Amniotic epithelial cell (primary cell): Measurements from ENCODE around the gene CENPI.
A peak's percentile ranks its signal among the peaks of the same experiment; 100 is the strongest.
"Not testable (repeated sequence)": the region's sequence is repeated elsewhere in the genome, so short reads cannot be mapped to it uniquely, and the experiment has no call there.

ENCODE experiments used
- DNase-seq: peaks from one replicate; pipeline ENCODE4 v3.0.0-alpha.2; 2010; ENCODE audit warnings: low read depth

The CENPI gene, protein sequence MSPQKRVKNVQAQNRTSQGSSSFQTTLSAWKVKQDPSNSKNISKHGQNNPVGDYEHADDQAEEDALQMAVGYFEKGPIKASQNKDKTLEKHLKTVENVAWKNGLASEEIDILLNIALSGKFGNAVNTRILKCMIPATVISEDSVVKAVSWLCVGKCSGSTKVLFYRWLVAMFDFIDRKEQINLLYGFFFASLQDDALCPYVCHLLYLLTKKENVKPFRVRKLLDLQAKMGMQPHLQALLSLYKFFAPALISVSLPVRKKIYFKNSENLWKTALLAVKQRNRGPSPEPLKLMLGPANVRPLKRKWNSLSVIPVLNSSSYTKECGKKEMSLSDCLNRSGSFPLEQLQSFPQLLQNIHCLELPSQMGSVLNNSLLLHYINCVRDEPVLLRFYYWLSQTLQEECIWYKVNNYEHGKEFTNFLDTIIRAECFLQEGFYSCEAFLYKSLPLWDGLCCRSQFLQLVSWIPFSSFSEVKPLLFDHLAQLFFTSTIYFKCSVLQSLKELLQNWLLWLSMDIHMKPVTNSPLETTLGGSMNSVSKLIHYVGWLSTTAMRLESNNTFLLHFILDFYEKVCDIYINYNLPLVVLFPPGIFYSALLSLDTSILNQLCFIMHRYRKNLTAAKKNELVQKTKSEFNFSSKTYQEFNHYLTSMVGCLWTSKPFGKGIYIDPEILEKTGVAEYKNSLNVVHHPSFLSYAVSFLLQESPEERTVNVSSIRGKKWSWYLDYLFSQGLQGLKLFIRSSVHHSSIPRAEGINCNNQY

DNA sequence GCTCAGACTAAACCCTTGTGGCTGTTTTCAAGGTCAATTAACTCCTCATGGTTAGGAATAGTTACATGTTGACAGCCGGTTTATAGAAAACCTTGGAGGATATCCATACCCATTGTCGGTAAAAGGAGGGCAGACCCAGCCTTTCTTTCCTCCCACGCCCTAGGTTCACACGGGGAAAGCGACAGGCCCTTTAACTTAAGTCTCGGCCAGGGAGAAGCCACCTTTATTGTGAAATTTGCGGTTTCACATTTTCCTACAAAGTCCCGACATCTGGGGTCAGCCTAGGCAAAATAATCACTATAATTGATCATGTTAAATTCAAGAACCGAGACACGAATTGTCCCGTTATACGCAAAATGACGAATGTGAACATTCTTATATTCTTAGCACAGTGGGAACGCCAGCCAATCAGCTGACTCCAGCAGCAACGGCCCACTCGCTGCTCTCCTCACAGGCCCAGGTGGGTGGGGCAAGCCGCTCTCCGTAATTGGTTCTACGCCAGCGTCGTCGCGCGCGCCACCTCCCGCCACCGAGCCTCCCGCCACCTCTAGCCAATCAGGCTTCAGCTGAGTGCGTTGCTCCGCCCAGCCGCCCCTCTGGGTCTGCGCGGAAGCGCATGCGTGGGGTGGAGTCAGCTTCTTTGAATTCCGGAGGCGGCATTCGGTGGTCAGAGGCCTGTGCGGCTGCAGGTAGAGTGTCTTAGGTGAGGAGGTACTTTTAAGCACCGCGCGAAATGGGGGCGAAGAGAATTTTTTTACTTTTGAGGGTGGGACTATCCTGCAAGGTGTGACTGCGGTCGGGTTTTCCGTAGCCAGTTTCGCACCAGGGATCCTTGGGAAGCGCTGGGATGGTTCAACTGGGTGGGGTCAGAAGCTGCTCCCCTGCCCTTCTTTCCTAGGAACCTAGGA, at the start of gene CENPI:
Gene CENPI, plus strand, starts transcription at position 659 of the 908 bp plus-strand sequence. CDS start 2,867 bp downstream, outside the sequence.
- DNase-seq: peak; percentile 87

DNA sequence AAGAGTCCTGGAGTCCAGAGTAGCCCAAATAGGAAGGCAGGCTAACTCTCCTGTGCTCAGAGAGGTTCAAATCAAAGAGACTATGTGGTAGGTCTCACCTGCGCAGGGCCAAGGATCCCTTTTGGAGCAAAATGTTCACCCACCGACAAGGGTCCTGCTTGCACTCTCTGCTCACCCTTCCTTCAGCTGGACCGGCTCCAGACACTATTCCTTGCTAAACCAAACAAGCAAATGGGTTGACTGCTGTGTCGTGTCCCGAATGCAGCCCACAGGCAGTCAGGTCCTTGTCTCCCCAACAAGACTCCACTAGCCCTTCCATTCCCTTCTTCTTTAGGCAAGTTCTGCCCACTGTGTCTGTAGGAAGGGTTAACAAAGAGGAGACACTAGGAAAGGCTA, 46.9 kb upstream of the CENPI start:
- DNase-seq: no peak

DNA sequence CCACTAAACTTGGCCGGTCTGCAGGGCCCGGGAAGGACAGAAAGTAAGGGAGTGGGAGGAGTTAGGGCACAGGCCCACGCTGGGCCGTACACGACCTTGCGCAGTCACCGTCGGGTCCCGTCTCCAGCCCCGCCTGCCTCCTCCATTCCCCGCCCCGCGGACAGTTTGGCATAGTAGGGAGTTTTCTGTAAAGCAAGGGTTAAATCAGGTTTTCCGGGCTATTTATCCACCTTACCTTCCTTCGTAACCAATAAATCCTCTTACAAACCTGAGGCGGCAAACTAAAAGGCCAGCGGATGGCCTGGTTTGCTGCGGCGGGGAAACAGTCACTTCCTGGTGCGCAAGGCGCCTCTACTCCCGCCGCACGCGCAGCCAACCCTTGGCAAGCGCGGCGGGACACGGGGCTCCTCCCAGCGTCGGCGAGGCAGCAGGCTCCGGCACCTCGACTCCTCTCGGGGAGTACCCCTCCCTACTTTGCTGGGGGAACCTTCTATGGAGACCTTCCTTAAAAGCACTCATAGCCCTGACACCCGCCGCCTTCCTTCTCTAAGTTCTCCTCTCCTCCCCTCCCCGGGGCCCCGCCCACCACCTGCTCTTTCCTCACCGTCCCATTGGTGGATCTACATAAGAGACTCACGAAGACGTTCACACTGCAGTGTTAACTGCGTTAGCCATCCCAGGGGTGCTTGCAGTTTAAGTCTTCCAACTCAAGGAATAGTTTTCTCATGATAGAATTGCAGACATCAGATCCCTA, 46.3 kb upstream of the CENPI start, which contains the start of gene TRMT2B:
Gene TRMT2B, minus strand, starts transcription at position 563 of the 754 bp plus-strand sequence. CDS start 9,822 bp downstream, outside the sequence.
- peak; percentile 70 for DNase-seq

DNA sequence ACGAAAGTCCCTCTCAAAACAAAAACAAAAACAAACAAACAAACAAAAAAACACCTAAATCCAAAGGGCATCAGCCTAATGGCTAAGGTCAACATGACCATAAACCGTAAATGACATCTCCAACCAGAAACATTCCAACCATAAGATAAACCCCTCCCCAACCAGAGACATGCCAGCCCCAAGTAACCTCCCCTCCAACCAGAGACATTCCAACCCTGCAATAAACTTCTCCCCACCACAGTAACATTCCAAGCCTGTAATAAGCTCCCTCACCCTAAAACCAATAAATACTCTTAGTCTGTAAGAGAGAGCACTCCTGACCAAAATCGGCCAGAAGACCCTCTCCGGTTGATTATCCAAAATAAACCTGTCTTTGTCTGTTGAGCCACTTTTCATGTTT, 41.5 kb upstream of the CENPI start:
- not testable (repeated sequence) for DNase-seq

DNA sequence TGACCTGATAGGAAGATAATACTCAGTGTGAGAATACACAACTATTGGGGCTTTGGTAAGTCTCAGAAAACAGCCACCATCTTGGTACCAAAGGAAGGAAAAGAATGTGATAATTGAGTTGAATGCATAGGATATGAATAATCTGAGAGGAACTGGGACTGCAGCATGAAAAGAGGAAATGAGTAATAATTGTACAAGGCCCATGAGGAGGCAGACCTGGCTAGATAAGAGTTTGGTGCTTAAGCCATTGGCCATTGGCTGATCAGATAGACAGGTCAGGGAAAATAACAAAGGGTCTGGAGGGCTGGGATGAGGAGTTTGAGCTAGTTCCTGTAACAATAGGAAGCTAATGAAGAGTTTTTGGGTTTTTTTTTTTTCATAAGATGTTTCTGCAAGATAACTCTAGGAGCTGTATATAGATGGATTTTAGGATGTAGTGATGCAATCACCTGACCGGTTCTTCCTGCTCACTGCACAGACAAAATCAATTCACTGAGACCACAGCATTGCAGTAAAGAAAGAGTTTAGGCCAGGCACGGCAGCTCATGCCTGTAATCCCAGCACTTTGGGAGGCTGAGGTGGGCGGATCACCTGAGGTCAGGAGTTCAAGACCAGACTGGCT, 40.8 kb upstream of the CENPI start:
- peak; percentile 42 for DNase-seq

DNA sequence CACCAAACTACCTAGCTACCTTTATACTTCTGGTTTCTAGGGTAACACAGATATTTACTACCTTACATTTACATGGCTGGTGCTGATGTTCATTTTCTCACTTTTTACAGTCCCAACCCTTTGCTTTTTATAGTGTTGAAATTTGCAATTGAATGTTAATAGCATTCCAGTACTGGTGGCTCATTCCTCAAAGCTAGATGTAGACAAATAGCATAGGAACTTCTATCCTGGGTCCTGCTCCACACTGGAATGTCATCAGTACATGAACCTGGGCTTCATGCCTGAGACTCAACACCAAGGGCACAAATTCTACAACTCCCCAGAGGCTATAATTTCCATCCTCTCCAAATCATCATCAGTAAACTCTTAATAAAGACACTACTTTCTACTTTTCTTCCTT, 35.8 kb upstream of the CENPI start:
- DNase-seq: no peak

DNA sequence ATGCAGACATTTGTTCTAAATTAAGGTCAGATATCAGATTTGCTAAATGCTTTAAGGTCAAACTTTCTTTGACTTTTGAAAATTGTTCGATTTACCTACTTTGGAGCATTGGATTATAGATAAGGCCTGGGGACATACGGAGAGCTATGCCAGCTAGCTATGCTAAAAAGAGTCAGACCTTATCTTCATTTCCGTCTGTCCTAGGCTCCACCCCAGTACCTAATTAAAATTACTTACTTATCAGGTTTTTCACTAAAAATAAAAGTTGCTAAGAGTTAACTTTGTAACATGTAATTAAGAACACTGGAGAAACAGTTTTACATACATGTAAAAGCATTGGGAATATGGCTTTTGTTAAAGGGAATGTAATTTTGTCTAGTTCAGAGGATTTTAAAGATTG, 26.4 kb upstream of the CENPI start:
- DNase-seq: no peak

DNA sequence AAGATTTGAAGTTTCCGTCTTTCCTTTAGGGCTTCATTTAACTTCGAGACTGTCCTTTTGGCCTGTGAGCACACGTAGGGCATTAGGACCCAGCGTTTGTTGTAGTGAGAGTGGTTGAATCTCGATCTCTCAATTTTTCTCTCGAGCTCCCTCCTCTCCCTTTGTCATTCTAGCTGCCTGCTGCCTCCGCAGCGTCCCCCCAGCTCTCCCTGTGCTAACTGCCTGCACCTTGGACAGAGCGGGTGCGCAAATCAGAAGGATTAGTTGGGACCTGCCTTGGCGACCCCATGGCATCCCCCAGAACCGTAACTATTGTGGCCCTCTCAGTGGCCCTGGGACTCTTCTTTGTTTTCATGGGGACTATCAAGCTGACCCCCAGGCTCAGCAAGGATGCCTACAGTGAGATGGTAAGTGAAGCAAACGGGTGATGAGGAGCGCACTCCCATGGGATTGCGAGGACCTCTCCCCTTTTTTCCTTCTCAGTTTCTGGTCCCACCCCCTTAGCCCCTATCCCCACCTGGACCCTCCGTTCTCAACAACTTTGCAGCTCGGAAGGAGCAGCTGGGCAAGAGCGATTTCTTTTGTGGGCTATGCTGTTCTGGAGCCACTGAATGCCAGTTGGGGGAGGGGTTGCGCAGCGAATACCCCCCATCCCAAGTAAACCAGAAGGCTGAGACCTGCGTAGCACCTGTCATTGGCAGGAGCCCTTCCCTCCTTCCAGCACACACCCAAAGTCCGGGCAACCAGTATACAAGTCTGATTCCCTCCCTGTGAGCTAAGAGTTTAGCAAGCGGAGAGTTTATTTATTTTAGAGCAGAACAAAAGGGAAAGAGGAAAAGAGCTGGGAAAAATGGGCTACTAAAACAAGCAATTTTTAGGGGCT, 19.0 kb upstream of the CENPI start, which contains the start of gene TMEM35A:
Gene TMEM35A, plus strand, starts transcription at position 164 of the 883 bp plus-strand sequence. Its CDS starts 124 bp downstream, at position 288.
- DNase-seq: peak; percentile 24

DNA sequence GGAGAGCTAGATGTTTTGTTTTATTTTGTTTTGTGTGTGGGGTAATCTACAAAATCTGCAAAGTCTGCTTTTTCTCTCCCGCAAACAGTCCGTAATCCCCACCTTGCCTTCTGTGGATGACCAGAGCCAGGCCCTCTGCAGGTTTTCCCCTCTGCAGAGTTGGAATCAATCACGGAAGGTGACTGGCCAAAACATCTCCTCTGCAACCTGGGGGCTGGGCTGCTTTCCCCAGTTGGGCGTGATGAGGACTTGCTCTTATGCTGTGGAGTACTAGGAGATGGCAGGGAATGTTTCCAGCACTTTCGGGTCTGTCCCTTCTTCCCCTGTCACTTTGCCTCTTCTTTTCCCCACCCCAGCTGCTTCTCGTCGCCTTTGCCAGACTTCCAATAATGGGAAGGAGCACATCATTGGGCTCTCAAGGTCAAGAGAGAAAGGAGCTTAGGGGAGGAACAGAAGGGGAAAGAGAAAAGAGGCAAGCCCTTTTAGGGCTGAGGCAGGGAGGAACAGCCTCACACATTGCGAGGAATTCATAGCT, 18.2 kb upstream of the CENPI start:
- no peak for DNase-seq

DNA sequence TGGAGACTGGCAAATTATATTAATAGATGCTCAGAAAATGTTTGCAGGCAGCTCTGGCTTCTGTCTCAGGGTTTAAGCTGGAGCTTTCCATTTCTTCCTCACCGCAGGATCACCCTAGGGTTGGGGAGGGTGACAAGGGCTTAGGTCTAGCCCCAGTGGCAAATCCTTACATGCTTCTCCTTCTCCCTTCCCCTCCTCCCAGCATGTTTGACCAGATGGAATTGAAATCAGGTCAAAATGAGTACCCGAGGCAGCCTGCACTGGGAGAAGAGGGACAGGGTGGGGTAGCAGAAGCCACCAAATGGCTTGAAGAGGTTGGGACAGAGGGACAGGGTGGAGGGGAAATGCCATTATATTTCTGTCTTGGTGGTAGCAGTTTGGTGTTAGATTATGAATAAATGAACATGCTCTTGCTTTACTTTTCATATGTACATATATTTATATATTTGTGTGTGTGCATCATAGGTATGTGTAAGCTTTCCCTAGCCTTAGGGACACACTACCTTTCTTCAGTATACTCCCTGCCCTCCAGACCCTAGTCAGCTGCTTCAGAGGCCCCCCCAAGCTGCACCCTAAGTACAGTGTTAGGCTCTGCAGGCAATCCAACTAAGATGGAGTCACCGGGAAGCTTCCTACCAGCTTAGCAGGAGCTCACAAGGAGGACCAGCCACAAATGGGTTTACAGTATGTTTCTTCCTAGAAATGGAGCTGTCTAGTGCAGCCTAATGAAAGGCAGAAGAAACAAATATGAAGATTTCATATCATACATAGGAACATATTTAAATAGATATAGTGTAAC, 17.5 kb upstream of the CENPI start:
- no peak for DNase-seq

DNA sequence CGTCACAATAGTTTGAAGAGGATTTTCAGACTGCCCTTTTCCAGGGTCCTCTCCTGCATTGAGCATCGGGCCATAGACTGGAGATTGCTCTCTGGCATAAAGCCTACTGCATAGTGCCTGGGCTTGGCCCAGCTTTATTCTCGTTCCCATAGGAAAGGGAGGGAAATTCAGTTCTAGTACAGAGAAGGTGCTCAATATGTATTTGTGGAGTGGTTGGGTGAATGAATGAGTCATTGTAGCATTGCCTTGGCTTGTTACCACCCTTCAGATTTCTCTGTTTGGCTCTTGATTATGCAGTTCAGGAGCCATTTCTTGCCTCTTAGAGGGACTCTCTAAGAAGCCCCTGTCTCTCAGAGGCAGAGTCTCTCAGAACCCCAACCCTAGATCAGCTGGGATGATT, 16.8 kb upstream of the CENPI start:
- no peak for DNase-seq

DNA sequence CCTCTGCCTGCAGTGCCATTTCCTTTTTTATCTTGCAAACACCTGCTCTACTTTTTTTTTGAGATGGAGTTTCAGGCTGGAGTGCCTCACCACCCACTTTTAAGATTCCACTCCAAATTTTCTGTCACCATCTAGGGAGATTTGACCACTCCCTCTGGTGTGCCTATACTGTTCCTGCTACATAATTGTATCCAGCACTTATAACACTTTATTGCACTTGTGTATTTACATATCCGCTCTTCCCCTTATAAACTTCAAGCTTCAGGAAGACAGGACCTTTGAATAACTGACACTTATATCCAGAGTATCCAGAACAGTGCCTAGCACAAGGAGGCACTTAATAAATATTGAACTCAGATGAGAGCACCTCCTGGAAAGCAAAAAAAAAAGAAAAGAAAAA, 6.2 kb upstream of the CENPI start:
- DNase-seq: no peak

DNA sequence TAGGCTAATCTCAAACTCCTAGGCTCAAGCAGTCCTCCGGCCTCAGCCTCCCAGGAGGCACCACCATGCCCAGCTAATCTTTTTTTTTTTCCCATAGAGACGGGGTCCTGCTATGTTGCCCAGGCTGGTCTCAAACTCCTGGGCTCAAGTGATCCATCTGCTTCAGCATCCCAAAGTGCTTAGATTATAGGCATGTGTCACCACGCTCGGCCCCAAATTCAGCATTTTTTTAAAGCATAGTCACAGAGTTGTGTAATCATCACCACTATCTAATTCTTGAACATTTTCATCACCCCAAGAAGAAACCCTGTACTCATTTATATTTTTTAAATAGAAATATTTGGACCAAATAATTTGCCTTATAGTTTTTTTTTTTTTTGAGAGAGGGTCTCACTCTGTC, 10.3 kb downstream of the CENPI start:
- DNase-seq: peak; percentile 67

DNA sequence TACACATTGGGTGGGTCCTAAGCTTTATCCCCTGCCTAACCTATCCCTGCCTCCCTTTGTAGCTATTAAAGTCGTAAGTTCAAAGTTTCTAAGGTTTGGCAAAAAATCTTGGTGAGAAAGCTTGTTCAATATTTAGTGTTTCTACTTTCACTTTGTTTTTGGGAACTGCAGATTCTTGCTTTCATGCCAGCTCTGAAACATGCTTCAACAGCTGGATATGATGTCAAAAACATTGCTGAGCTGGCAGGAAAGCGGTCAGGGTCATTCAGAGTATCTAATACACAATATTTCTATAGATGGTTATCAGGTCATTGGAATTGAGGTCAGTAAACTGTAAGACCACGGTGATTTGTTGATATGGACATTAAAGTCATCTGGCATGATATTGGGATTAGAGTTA, 19.7 kb downstream of the CENPI start:
- DNase-seq: peak; percentile 3

DNA sequence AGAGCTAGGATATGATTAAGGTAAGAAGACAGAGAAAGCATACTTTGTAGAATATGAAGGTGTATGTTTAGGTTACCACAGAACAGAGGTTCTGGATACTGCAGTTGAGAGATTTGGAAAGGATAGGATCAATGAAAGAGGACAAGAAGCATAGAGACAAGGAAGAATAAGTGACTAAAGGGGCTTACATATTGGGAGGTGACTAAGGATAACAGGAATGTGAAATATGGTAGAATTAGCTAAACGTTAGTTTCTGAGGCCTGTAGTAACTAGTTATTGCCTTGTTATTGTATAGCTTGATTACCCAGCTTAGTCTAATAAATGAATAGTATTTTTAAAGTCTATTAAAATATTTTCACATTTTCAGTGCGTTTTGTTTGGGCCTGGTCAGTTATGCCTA, 38.2 kb downstream of the CENPI start:
- DNase-seq: no peak
